B cell (primary cell): ENCODE data around the gene CAMTA1. TPM values are rescaled to one million over a fixed set of nuclear protein-coding genes. Genes with fewer than 3 reads are reported as not detected.

Experiments
- ATAC-seq: fragments of 200-7000 bp; cut with Tn5 transposase; one replicate; pipeline ENCODE4 v1.10.0; 2021; ENCODE audit warnings: low read depth, mild to moderate bottlenecking, moderate number of reproducible peaks, moderate library complexity
- CTCF ChIA-PET: fragments of 350-600 bp; sonication (Branson Sonifier 250); formaldehyde crosslinking; loops from one replicate; lab custom pipeline; 2021; ENCODE audit warnings: antibody characterized with exemption, inconsistent platforms; lab: Charles Lee
- POLR2A ChIA-PET: fragments of 350-600 bp; sonication (Branson Sonifier 250); formaldehyde crosslinking; loops from one replicate; lab custom pipeline; 2021; ENCODE audit warnings: antibody characterized with exemption; lab: Charles Lee
- DNase-seq: peaks from one replicate; pipeline ENCODE4 v3.0.0; 2013
- H2AFZ ChIP-seq: 2 replicates; pipeline ENCODE4 v1.6.1; 2012; ENCODE audit warnings: mild to moderate bottlenecking, low read depth, low read length; ENCODE audit not compliant: insufficient read depth, poor library complexity, severe bottlenecking
- H3K27ac ChIP-seq, 2 donors: 1 replicate in 1 of 2; 2 replicates in 1 of 2; pipeline ENCODE4 v1.5.1; 2012 to 2013; ENCODE audit warnings: low read length in 2 of 2, mild to moderate bottlenecking in 2 of 2, moderate library complexity in 1 of 2
- H3K27me3 ChIP-seq, 4 experiments: fragments of 200-600 bp in 1 of 4; sonication (generic) in 1 of 4; replicated peaks in 1 of 4; 1 replicate in 2 of 4; 2 replicates in 2 of 4; pipeline versions ENCODE4 v1.6.1 to v1.7.0; 2013 to 2016; ENCODE audit warnings: low read length in 3 of 4, mild to moderate bottlenecking in 2 of 4, mixed read lengths in 1 of 4, moderate library complexity in 1 of 4; ENCODE audit not compliant: insufficient read depth in 4 of 4, control insufficient read depth in 3 of 4; ENCODE audit errors: control extremely low read depth in 1 of 4
- H3K36me3 ChIP-seq, 2 experiments: replicated peaks in 1 of 2; 1 replicate in 1 of 2; 2 replicates in 1 of 2; pipeline versions ENCODE4 v1.6.1 to v1.7.1; 2013; ENCODE audit warnings: low read length in 1 of 2; ENCODE audit not compliant: insufficient read depth in 2 of 2, control insufficient read depth in 1 of 2; ENCODE audit errors: control extremely low read depth in 1 of 2, extremely low read depth in 1 of 2
- H3K4me1 ChIP-seq, 2 donors: fragments of 200-600 bp in 1 of 2; sonication (generic) in 1 of 2; 1 replicate in 1 of 2; 2 replicates in 1 of 2; pipeline versions ENCODE4 v1.5.1 to v1.6.1; 2013 to 2017; ENCODE audit warnings: low read length in 2 of 2; ENCODE audit not compliant: control insufficient read depth in 2 of 2, insufficient read depth in 2 of 2
- H3K4me2 ChIP-seq: replicated peaks from 2 replicates; pipeline ENCODE3; 2012; ENCODE audit warnings: mild to moderate bottlenecking, low read depth, low read length; ENCODE audit not compliant: poor library complexity, severe bottlenecking
- H3K4me3 ChIP-seq, 5 experiments: fragments of 200-600 bp in 1 of 5; sonication (generic) in 1 of 5; 1 replicate in 3 of 5; 2 replicates in 2 of 5; pipeline versions ENCODE4 v1.5.1 to v1.7.0; 2011 to 2016; ENCODE audit warnings: low read length in 4 of 5, mild to moderate bottlenecking in 4 of 5, low read depth in 2 of 5, control low read depth in 1 of 5, moderate library complexity in 1 of 5; ENCODE audit not compliant: insufficient read depth in 1 of 5; ENCODE audit errors: control extremely low read depth in 1 of 5, extremely low read depth in 1 of 5
- H3K79me2 ChIP-seq: fragments of 200-600 bp; sonication (generic); one replicate; pipeline ENCODE4 v1.6.0; 2016; ENCODE audit warnings: low read length; ENCODE audit not compliant: control insufficient read depth, insufficient read depth
- H3K9ac ChIP-seq: fragments of 200-600 bp; sonication (generic); 2 replicates; pipeline ENCODE4 v1.6.1; 2017; ENCODE audit warnings: mild to moderate bottlenecking, low read length, moderate library complexity
- H3K9me3 ChIP-seq, 3 donors: one replicate each; pipeline versions ENCODE4 v1.6.1 to v1.7.1; 2013; ENCODE audit warnings: low read length in 2 of 3; ENCODE audit not compliant: control insufficient read depth in 2 of 3, insufficient read depth in 1 of 3; ENCODE audit errors: control extremely low read depth in 1 of 3
- H4K20me1 ChIP-seq: 2 replicates; pipeline ENCODE4 v1.6.0; 2012; ENCODE audit warnings: mild to moderate bottlenecking, low read length; ENCODE audit not compliant: insufficient read depth, control insufficient read depth, poor library complexity, severe bottlenecking
- H3K27ac Mint-ChIP-seq: one replicate; pipeline ENCODE4 v1.8.0; 2021; ENCODE audit warnings: mixed read lengths
- H3K27me3 Mint-ChIP-seq: one replicate; pipeline ENCODE4 v1.8.0; 2021; ENCODE audit warnings: mixed read lengths
- H3K4me1 Mint-ChIP-seq: one replicate; pipeline ENCODE4 v1.8.0; 2021; ENCODE audit warnings: mixed read lengths
- H3K4me3 Mint-ChIP-seq: one replicate; pipeline ENCODE4 v1.8.0; 2021; ENCODE audit warnings: mixed read lengths
- H3K9me3 Mint-ChIP-seq: one replicate; pipeline ENCODE4 v1.8.0; 2022; ENCODE audit warnings: mixed read lengths; ENCODE audit not compliant: insufficient read depth
- CTCF ChIP-seq: fragments of 200-600 bp; IDR thresholded peaks from one replicate; pipeline ENCODE4 v1.8.0; 2022; ENCODE audit warnings: antibody characterized with exemption, mild to moderate bottlenecking
- EZH2 ChIP-seq: IDR thresholded peaks from 2 replicates; pipeline ENCODE4 v1.6.1; 2012; ENCODE audit warnings: borderline replicate concordance, low read depth, mild to moderate bottlenecking, moderate library complexity, low read length; ENCODE audit not compliant: insufficient read depth, poor library complexity, severe bottlenecking
- WGBS: methylation state at CpG from one replicate; pipeline ENCODE4 v1.1.5; 2013; ENCODE audit warnings: missing lambda C conversion rate; ENCODE audit not compliant: insufficient coverage; 5-methylcytosine and 5-hydroxymethylcytosine counted together
- intact Hi-C: fragments of 100-400 bp; cut with micrococcal nuclease; formaldehyde crosslinking; loops from one replicate; pipeline ENCODE4 v1.10.0; 2022
- polyA plus RNA-seq: library from polyadenylated mRNA; depleted of rRNA; stranded (reverse); fragments of >200 nt; gene quantifications from 2 replicates; pipeline ENCODE4 v1.2.3, GENCODE V29; 2012
- total RNA-seq, 2 donors: library from RNA; stranded (reverse); fragments of 120-200 nt in 1 of 2; gene quantifications; 1 replicate in 1 of 2; 2 replicates in 1 of 2; pipeline versions ENCODE4 v1.2.3 to v1.2.4, GENCODE V29; 2013 to 2022

Gene CAMTA1
- total and polyA plus RNA-seq, 2 donors (not counting 1 experiment from before 2014, with no cell fraction given): 42.2 to 45.7 TPM

- H3K9me3 ChIP-seq: no peaks in the 10 kb centered on the region
- H3K4me2 ChIP-seq: no peak overlapping the region
- DNase-seq (no peak), ATAC-seq (no peak)
- H3K27me3 ChIP-seq: no peaks in the 10 kb centered on the region
- H3K4me3 ChIP-seq: no peak overlapping the region
- peaks cover 16% of the 10 kb centered on the region for H4K20me1 ChIP-seq
- Mint-ChIP-seq H3K4me1 (peaks cover 19% of the 10 kb centered on the region), H3K9me3 (no peaks in the 10 kb centered on the region), H3K27me3 (no peaks in the 10 kb centered on the region), H3K4me3 (no peak overlapping the region), H3K27ac (no peak overlapping the region)
- H3K9ac ChIP-seq: no peak overlapping the region
- peaks cover 0 to 3% of the 10 kb centered on the region in 2 experiments for H3K36me3 ChIP-seq
- TF ChIP-seq EZH2 (no peak), CTCF (no peak)
- ChIA-PET CTCF (interaction anchor here (0.7 kb wide), 1 partner anchor 11 kb away, joined by 3 read pairs; no protein-coding TSS in a partner anchor), POLR2A (no interaction called here)
- no peaks in the 10 kb centered on the region for H3K4me1 ChIP-seq
- peaks cover 19% of the 10 kb centered on the region for H3K79me2 ChIP-seq
- no peak overlapping the region for H3K27ac ChIP-seq
- no peak overlapping the region for H2AFZ ChIP-seq
- intact Hi-C loops: no loop called here
- 83% methylated on average over 1 of the region's 2 CpGs for WGBS
These were observed 83.6 kb downstream of the CAMTA1 start for GRCh38 chr1:6868660-6869380.

GRCh38 chr1:6869545-6869944 is 84.3 kb downstream of the CAMTA1 start:
- TF ChIP-seq EZH2 (no peak), CTCF (no peak)
- Mint-ChIP-seq H3K27ac (no peak overlapping the region), H3K27me3 (no peaks in the 10 kb centered on the region), H3K9me3 (no peaks in the 10 kb centered on the region), H3K4me3 (no peak overlapping the region), H3K4me1 (peaks cover 19% of the 10 kb centered on the region)
- no peaks in the 10 kb centered on the region for H3K9me3 ChIP-seq
- H3K27me3 ChIP-seq: no peaks in the 10 kb centered on the region
- no peak overlapping the region for H3K9ac ChIP-seq
- intact Hi-C loops: no loop called here
- CTCF ChIA-PET: no interaction called here
- peaks cover 12% of the 10 kb centered on the region for H3K79me2 ChIP-seq
- POLR2A ChIA-PET: no interaction called here
- DNase-seq (no peak), ATAC-seq (no peak)
- no peak overlapping the region for H3K4me2 ChIP-seq
- WGBS: 92% methylated on average over 4 of the region's 4 CpGs
- H4K20me1 ChIP-seq: peaks cover 14% of the 10 kb centered on the region
- no peak overlapping the region for H3K27ac ChIP-seq
- no peak overlapping the region for H2AFZ ChIP-seq
- no peaks in the 10 kb centered on the region for H3K4me1 ChIP-seq
- H3K4me3 ChIP-seq: no peak overlapping the region
- H3K36me3 ChIP-seq: peaks cover 0 to 8% of the 10 kb centered on the region in 2 experiments
